GM23248 (cell line): ENCODE measurements around the gene TMEM50A. TPM values are rescaled to one million over a fixed set of nuclear protein-coding genes. Genes with fewer than 3 reads are reported as not detected.
A peak's percentile ranks its signal among the peaks of the same experiment; 100 is the strongest.

Source experiments
- DNase-seq: peaks from one replicate; pipeline ENCODE4 v3.0.0-alpha.2; 2015
- H2AFZ ChIP-seq: fragments of 200-600 bp; sonication (generic); 2 replicates; pipeline ENCODE4 v1.6.1; 2016; ENCODE audit warnings: antibody characterized with exemption
- H3F3A ChIP-seq: fragments of 200-600 bp; sonication (generic); 2 replicates; pipeline ENCODE4 v1.6.1; 2016; ENCODE audit warnings: mild to moderate bottlenecking, antibody characterized with exemption, mixed run types; ENCODE audit not compliant: insufficient read depth
- H3K27ac ChIP-seq: fragments of 200-600 bp; sonication (generic); 2 replicates; pipeline ENCODE4 v1.5.1; 2016; ENCODE audit warnings: mild to moderate bottlenecking
- H3K27me3 ChIP-seq: fragments of 200-600 bp; sonication (generic); replicated peaks from 2 replicates; pipeline ENCODE4 v1.6.1; 2016; ENCODE audit warnings: mild to moderate bottlenecking; ENCODE audit not compliant: insufficient read depth
- H3K36me3 ChIP-seq: fragments of 200-600 bp; sonication (generic); 2 replicates; pipeline ENCODE4 v1.6.1; 2016; ENCODE audit warnings: low read depth, mild to moderate bottlenecking
- H3K4me1 ChIP-seq: fragments of 200-600 bp; sonication (generic); 2 replicates; pipeline ENCODE4 v1.6.1; 2016; ENCODE audit warnings: mild to moderate bottlenecking; ENCODE audit not compliant: insufficient read depth
- H3K4me2 ChIP-seq: fragments of 200-600 bp; sonication (generic); one replicate; pipeline ENCODE4 v1.6.1; 2016; ENCODE audit warnings: mild to moderate bottlenecking; ENCODE audit not compliant: unreplicated experiment
- H3K4me3 ChIP-seq: fragments of 200-600 bp; sonication (generic); 2 replicates; pipeline ENCODE4 v1.5.1; 2016; ENCODE audit warnings: mild to moderate bottlenecking
- H3K79me2 ChIP-seq: fragments of 200-600 bp; sonication (generic); 2 replicates; pipeline ENCODE4 v1.6.1; 2016; ENCODE audit warnings: mild to moderate bottlenecking; ENCODE audit not compliant: insufficient read depth
- H3K9ac ChIP-seq: fragments of 200-600 bp; sonication (generic); 2 replicates; pipeline ENCODE4 v1.6.1; 2016; ENCODE audit warnings: mild to moderate bottlenecking
- H3K9me2 ChIP-seq: fragments of 200-600 bp; sonication (generic); 2 replicates; pipeline ENCODE4 v1.6.1; 2016; ENCODE audit warnings: mixed run types, mild to moderate bottlenecking, moderate library complexity; ENCODE audit not compliant: insufficient read depth
- H3K9me3 ChIP-seq: fragments of 200-600 bp; sonication (generic); one replicate; pipeline ENCODE4 v1.6.1; 2017; ENCODE audit warnings: low read depth
- H4K20me1 ChIP-seq: fragments of 200-600 bp; sonication (generic); 2 replicates; pipeline ENCODE4 v1.6.0; 2016; ENCODE audit not compliant: insufficient read depth
- EZH2 ChIP-seq: fragments of 200-600 bp; sonication (generic); IDR thresholded peaks from 2 replicates; pipeline ENCODE4 v1.6.1; 2018; ENCODE audit warnings: antibody characterized with exemption, mild to moderate bottlenecking; ENCODE audit not compliant: insufficient read depth, poor library complexity, severe bottlenecking
- EZH2phosphoT487 ChIP-seq: fragments of 200-600 bp; sonication (generic); IDR thresholded peaks from 2 replicates; pipeline ENCODE4 v1.6.1; 2018; ENCODE audit warnings: antibody characterized with exemption, moderate library complexity, mild to moderate bottlenecking, low read depth; ENCODE audit not compliant: insufficient read depth
- WGBS, 2 experiments: methylation state at CpG; one replicate each; pipeline ENCODE4 v1.1.6; 2015 to 2017; ENCODE audit warnings: low lambda C conversion rate in 2 of 2, low coverage in 1 of 2; ENCODE audit errors: missing lambda C conversion rate in 2 of 2; 5-methylcytosine and 5-hydroxymethylcytosine counted together
- in situ Hi-C: fragments of 300-500 bp; cut with MboI; formaldehyde crosslinking; loops from 2 replicates; pipeline ENCODE4 v1.15.0; 2020
- polyA plus RNA-seq: library from polyadenylated mRNA; unstranded; fragments of >200 nt; fragmentation: Nextera tagmentation; extraction: Ambion mirVana; gene quantifications from 2 replicates; pipeline ENCODE4 v1.2.1, GENCODE V29; 2016
- total RNA-seq: library from RNA; depleted of rRNA; stranded (reverse); fragments of >200 nt; shearing (Covaris generic); gene quantifications from 2 replicates; pipeline ENCODE4 v1.2.3, GENCODE V29; 2014

The TMEM50A gene
- total and polyA plus RNA-seq, 2 experiments from 2014 or later: 213 to 455 TPM

GRCh38 chr1:25342846-25343245 lies 4.7 kb downstream of the TMEM50A start:
- H2AFZ ChIP-seq: no peak overlapping the region
- H3K79me2 ChIP-seq: peaks cover 94% of the 10 kb centered on the region
- TF ChIP-seq EZH2 (no peak), EZH2phosphoT487 (no peak)
- no peaks in the 10 kb centered on the region for H3K9me2 ChIP-seq
- H3K9ac ChIP-seq: peak overlapping the region; percentile 50
- H3K36me3 ChIP-seq: peaks cover 44% of the 10 kb centered on the region
- H3K4me2 ChIP-seq: peak overlapping the region; percentile 70
- H3K27me3 ChIP-seq: no peaks in the 10 kb centered on the region
- no peaks in the 10 kb centered on the region for H3K9me3 ChIP-seq
- H3K4me1 ChIP-seq: peaks cover 52% of the 10 kb centered on the region
- peak overlapping the region; percentile 48 for H3K4me3 ChIP-seq
- H4K20me1 ChIP-seq: no peaks in the 10 kb centered on the region
- H3F3A ChIP-seq: peaks cover 46% of the 10 kb centered on the region
- peak overlapping the region; percentile 83 for H3K27ac ChIP-seq
- 94 to 98% methylated on average over 1 of the region's 1 CpG for WGBS, 2 experiments
- in situ Hi-C loops: no loop called here
- DNase-seq: peak; percentile 54

GRCh38 chr1:25343872-25344271 lies 5.7 kb downstream of the TMEM50A start:
- in situ Hi-C loops: no loop called here
- H3K27me3 ChIP-seq: no peaks in the 10 kb centered on the region
- H2AFZ ChIP-seq: no peak overlapping the region
- no peaks in the 10 kb centered on the region for H4K20me1 ChIP-seq
- peak overlapping the region; percentile 48 for H3K4me3 ChIP-seq
- H3F3A ChIP-seq: peaks cover 46% of the 10 kb centered on the region
- H3K36me3 ChIP-seq: peaks cover 54% of the 10 kb centered on the region
- H3K9ac ChIP-seq: peak overlapping the region; percentile 50
- peak overlapping the region; percentile 83 for H3K27ac ChIP-seq
- H3K9me3 ChIP-seq: no peaks in the 10 kb centered on the region
- peak overlapping the region; percentile 70 for H3K4me2 ChIP-seq
- no peaks in the 10 kb centered on the region for H3K9me2 ChIP-seq
- peaks cover 53% of the 10 kb centered on the region for H3K4me1 ChIP-seq
- H3K79me2 ChIP-seq: peaks cover 99% of the 10 kb centered on the region
- DNase-seq: peak; percentile 87
- WGBS, 2 experiments: 2 to 3% methylated on average over 4 of the region's 4 CpGs
- TF ChIP-seq EZH2phosphoT487: no peak
- no peak for TF ChIP-seq EZH2

- TF ChIP-seq EZH2phosphoT487 (no peak), EZH2 (no peak)
- H4K20me1 ChIP-seq: no peaks in the 10 kb centered on the region
- no peak for DNase-seq
- H3K4me1 ChIP-seq: peaks cover 36% of the 10 kb centered on the region
- H3K4me2 ChIP-seq: no peak overlapping the region
- H3K27me3 ChIP-seq: no peaks in the 10 kb centered on the region
- no peaks in the 10 kb centered on the region for H3K9me2 ChIP-seq
- H3F3A ChIP-seq: peaks cover 46% of the 10 kb centered on the region
- in situ Hi-C loops: no loop called here
- peaks cover 97% of the 10 kb centered on the region for H3K79me2 ChIP-seq
- WGBS, 2 experiments: 34 to 47% methylated on average over 2 of the region's 2 CpGs
- H2AFZ ChIP-seq: no peak overlapping the region
- peaks cover 69% of the 10 kb centered on the region for H3K36me3 ChIP-seq
- H3K27ac ChIP-seq: peak overlapping the region; percentile 12; the same call in 1 of the 2 replicates
- H3K4me3 ChIP-seq: no peak overlapping the region
- H3K9ac ChIP-seq: peak overlapping the region; percentile 14; the same call in 1 of the 2 replicates
- no peaks in the 10 kb centered on the region for H3K9me3 ChIP-seq
Observed at GRCh38 chr1:25347556-25347955, 9.4 kb downstream of the TMEM50A start.

GRCh38 chr1:25349606-25350005 lies 11.5 kb downstream of the TMEM50A start:
- no peak for TF ChIP-seq EZH2
- no peak for TF ChIP-seq EZH2phosphoT487
- H3K9me3 ChIP-seq: no peaks in the 10 kb centered on the region
- H3K36me3 ChIP-seq: peaks cover 76% of the 10 kb centered on the region
- 98% methylated on average over 3 of the region's 3 CpGs for WGBS, 2 experiments
- no peak overlapping the region for H3K4me3 ChIP-seq
- H2AFZ ChIP-seq: no peak overlapping the region
- no peak overlapping the region for H3K4me2 ChIP-seq
- H3K79me2 ChIP-seq: peaks cover 96% of the 10 kb centered on the region
- no peaks in the 10 kb centered on the region for H3K27me3 ChIP-seq
- H3K9ac ChIP-seq: no peak overlapping the region
- peaks cover 36% of the 10 kb centered on the region for H3F3A ChIP-seq
- H3K27ac ChIP-seq: no peak overlapping the region
- DNase-seq: no peak
- H3K4me1 ChIP-seq: peaks cover 21% of the 10 kb centered on the region
- no peaks in the 10 kb centered on the region for H4K20me1 ChIP-seq
- H3K9me2 ChIP-seq: no peaks in the 10 kb centered on the region
- in situ Hi-C loops: no loop called here

- Histone ChIP-seq H3K79me2 (peaks cover 81% of the 10 kb centered on the region), H3F3A (peaks cover 62% of the 10 kb centered on the region), H4K20me1 (no peaks in the 10 kb centered on the region), H2AFZ (no peak overlapping the region), H3K4me1 (peaks cover 39% of the 10 kb centered on the region), H3K9me3 (no peaks in the 10 kb centered on the region), H3K27ac (peak overlapping the region; percentile 62), H3K27me3 (no peaks in the 10 kb centered on the region), H3K36me3 (peaks cover 58% of the 10 kb centered on the region), H3K9ac (no peak overlapping the region), H3K4me3 (no peak overlapping the region), H3K9me2 (no peaks in the 10 kb centered on the region), H3K4me2 (no peak overlapping the region)
- in situ Hi-C loops: no loop called here
- TF ChIP-seq EZH2phosphoT487 (no peak), EZH2 (no peak)
- WGBS, 2 experiments: 75 to 80% methylated on average over 6 of the region's 6 CpGs
- DNase-seq: no peak
Observed at GRCh38 chr1:25355841-25356395, 17.8 kb downstream of the TMEM50A start.
